ENCODE data around the gene APOL5. TPM values are rescaled to one million over a fixed set of nuclear protein-coding genes. Genes with fewer than 3 reads are reported as not detected.

The APOL5 gene
- polyA plus RNA-seq, 3 donors from 2014 or later = not detected

GRCh38 chr22:35739076-35739930, 21.6 kb downstream of the APOL5 start:
- Mint-ChIP-seq H3K4me1 (no peaks in the 10 kb centered on the region), H3K27me3 (ENCODE audit: low read depth in 3 of 3) (peaks cover 0 to 6% (median 4%) of the 10 kb centered on the region in 3 donors), H3K9me3 (no peaks in the 10 kb centered on the region), H3K36me3 (no peaks in the 10 kb centered on the region), H3K4me3 (no peak overlapping the region), H3K27ac (no peak overlapping the region)
- DNase-seq = no peak

GRCh38 chr22:35739931-35740380, 22.3 kb downstream of the APOL5 start:
- DNase-seq = no peak
- H3K4me1 Mint-ChIP-seq = no peaks in the 10 kb centered on the region
- peaks cover 0 to 6% (median 4%) of the 10 kb centered on the region in 3 donors for H3K27me3 Mint-ChIP-seq (ENCODE audit: low read depth in 3 of 3)
- H3K27ac Mint-ChIP-seq = no peak overlapping the region
- H3K9me3 Mint-ChIP-seq = no peaks in the 10 kb centered on the region
- no peak overlapping the region for H3K4me3 Mint-ChIP-seq
- no peaks in the 10 kb centered on the region for H3K36me3 Mint-ChIP-seq

- Mint-ChIP-seq H3K9me3 (no peaks in the 10 kb centered on the region), H3K4me3 (no peak overlapping the region), H3K27ac (no peak overlapping the region), H3K4me1 (no peaks in the 10 kb centered on the region), H3K36me3 (peaks cover 0 to 1% (median 0%) of the 10 kb centered on the region in 3 donors), H3K27me3 (ENCODE audit: low read depth in 3 of 3) (peaks cover 0 to 6% (median 4%) of the 10 kb centered on the region in 3 donors)
- no peak for DNase-seq
Measured at GRCh38 chr22:35740616-35741015, 22.9 kb downstream of the APOL5 start.

- H3K27me3 Mint-ChIP-seq (ENCODE audit: low read depth in 3 of 3) = peaks cover 0 to 6% (median 2%) of the 10 kb centered on the region in 3 donors
Measured at GRCh38 chr22:35742342-35743100, 24.8 kb downstream of the APOL5 start.

GRCh38 chr22:35743326-35743860, 25.7 kb downstream of the APOL5 start:
- peaks cover 0 to 3% (median 0%) of the 10 kb centered on the region in 3 donors for H3K27me3 Mint-ChIP-seq (ENCODE audit: low read depth in 3 of 3)
- no peaks in the 10 kb centered on the region for H3K9me3 Mint-ChIP-seq
- H3K4me3 Mint-ChIP-seq = no peak overlapping the region
- no peak for DNase-seq
- H3K4me1 Mint-ChIP-seq = no peaks in the 10 kb centered on the region
- H3K36me3 Mint-ChIP-seq = peaks cover 0 to 4% (median 0%) of the 10 kb centered on the region in 3 donors
- H3K27ac Mint-ChIP-seq = no peak overlapping the region

More at GRCh38 chr22:35742342-35743100, 24.8 kb downstream of the APOL5 start:
- no peak for DNase-seq
- peaks cover 0 to 4% (median 0%) of the 10 kb centered on the region in 3 donors for H3K36me3 Mint-ChIP-seq
- H3K27ac Mint-ChIP-seq = no peak overlapping the region
- H3K4me1 Mint-ChIP-seq = no peaks in the 10 kb centered on the region
- H3K4me3 Mint-ChIP-seq = no peak overlapping the region
- no peaks in the 10 kb centered on the region for H3K9me3 Mint-ChIP-seq

GRCh38 chr22:35746248-35746647, 28.6 kb downstream of the APOL5 start:
- Mint-ChIP-seq H3K27ac (no peak overlapping the region), H3K9me3 (no peaks in the 10 kb centered on the region), H3K4me3 (no peak overlapping the region), H3K4me1 (no peaks in the 10 kb centered on the region), H3K36me3 (peaks cover 0 to 4% (median 0%) of the 10 kb centered on the region in 3 donors), H3K27me3 (ENCODE audit: low read depth in 3 of 3) (peaks cover 0 to 3% (median 0%) of the 10 kb centered on the region in 3 donors)
- no peak for DNase-seq

- Mint-ChIP-seq H3K9me3 (no peaks in the 10 kb centered on the region), H3K36me3 (peaks cover 0 to 4% (median 0%) of the 10 kb centered on the region in 3 donors), H3K27ac (no peak overlapping the region), H3K4me1 (no peaks in the 10 kb centered on the region), H3K27me3 (ENCODE audit: low read depth in 3 of 3) (peaks cover 0 to 3% (median 0%) of the 10 kb centered on the region in 3 donors), H3K4me3 (no peak overlapping the region)
- DNase-seq = no peak
Measured at GRCh38 chr22:35746946-35747703, 29.5 kb downstream of the APOL5 start.

GRCh38 chr22:35749808-35750207, 32.1 kb downstream of the APOL5 start:
- Mint-ChIP-seq H3K27me3 (ENCODE audit: low read depth in 3 of 3) (peaks cover 0 to 2% (median 0%) of the 10 kb centered on the region in 3 donors), H3K27ac (no peak overlapping the region), H3K9me3 (no peaks in the 10 kb centered on the region), H3K4me1 (no peaks in the 10 kb centered on the region), H3K4me3 (no peak overlapping the region), H3K36me3 (peaks cover 0 to 4% (median 0%) of the 10 kb centered on the region in 3 donors)
- DNase-seq = no peak

- H3K36me3 Mint-ChIP-seq = no peaks in the 10 kb centered on the region
- H3K4me1 Mint-ChIP-seq = no peaks in the 10 kb centered on the region
- no peak overlapping the region for H3K27ac Mint-ChIP-seq
- H3K4me3 Mint-ChIP-seq = no peak overlapping the region
- DNase-seq = no peak
- peaks cover 0 to 2% (median 0%) of the 10 kb centered on the region in 3 donors for H3K27me3 Mint-ChIP-seq (ENCODE audit: low read depth in 3 of 3)
- no peaks in the 10 kb centered on the region for H3K9me3 Mint-ChIP-seq
Measured at GRCh38 chr22:35752006-35752862, 34.6 kb downstream of the APOL5 start.

GRCh38 chr22:35752863-35753189, 35.2 kb downstream of the APOL5 start:
- H3K27me3 Mint-ChIP-seq (ENCODE audit: low read depth in 3 of 3) = peaks cover 0 to 2% (median 0%) of the 10 kb centered on the region in 3 donors
- DNase-seq = no peak

GRCh38 chr22:35754761-35755160, 37.1 kb downstream of the APOL5 start:
- DNase-seq = no peak
- Mint-ChIP-seq H3K27me3 (ENCODE audit: low read depth in 3 of 3) (peaks cover 0 to 2% (median 0%) of the 10 kb centered on the region in 3 donors), H3K4me1 (no peaks in the 10 kb centered on the region)

More at GRCh38 chr22:35752863-35753189, 35.2 kb downstream of the APOL5 start:
- Mint-ChIP-seq H3K4me1 (no peaks in the 10 kb centered on the region), H3K9me3 (no peaks in the 10 kb centered on the region), H3K4me3 (no peak overlapping the region), H3K27ac (no peak overlapping the region), H3K36me3 (no peaks in the 10 kb centered on the region)

GRCh38 chr22:35756722-35757121, 39.0 kb downstream of the APOL5 start:
- Mint-ChIP-seq H3K27me3 (ENCODE audit: low read depth in 3 of 3) (peaks cover 0 to 3% (median 2%) of the 10 kb centered on the region in 3 donors), H3K4me3 (no peak overlapping the region), H3K36me3 (no peaks in the 10 kb centered on the region), H3K4me1 (no peaks in the 10 kb centered on the region), H3K27ac (no peak overlapping the region), H3K9me3 (no peaks in the 10 kb centered on the region)
- no peak for DNase-seq

More at GRCh38 chr22:35754761-35755160, 37.1 kb downstream of the APOL5 start:
- H3K9me3 Mint-ChIP-seq = no peaks in the 10 kb centered on the region
- H3K27ac Mint-ChIP-seq = no peak overlapping the region
- no peak overlapping the region for H3K4me3 Mint-ChIP-seq
- H3K36me3 Mint-ChIP-seq = no peaks in the 10 kb centered on the region

Measured in immature natural killer cell (primary cell).